ENCODE data around the gene SMARCB1.
A peak's percentile ranks its signal among the peaks of the same experiment; 100 is the strongest.

The SMARCB1 gene

GRCh38 chr22:23825246-23825905 lies 38.6 kb downstream of the SMARCB1 start:
- no peak for ATAC-seq (ENCODE audit: low read depth)
- no peak for TF ChIP-seq CTCF (IDR thresholded peaks at IDR 0.05; ENCODE audit: poor library complexity, severe bottlenecking)
- no peak for DNase-seq (ENCODE audit: low spot score)
- Histone ChIP-seq H3K9me3 (ENCODE audit: severe bottlenecking) (no peaks in the 10 kb centered on the region), H3K27ac (ENCODE audit: poor library complexity, severe bottlenecking) (peak overlapping the region; percentile 23), H3K4me3 (ENCODE audit: severe bottlenecking) (no peak overlapping the region), H3K4me1 (ENCODE audit: insufficient read depth, poor library complexity, severe bottlenecking) (peaks cover 5% of the 10 kb centered on the region), H3K27me3 (ENCODE audit: insufficient read depth, poor library complexity, severe bottlenecking) (no peaks in the 10 kb centered on the region), H3K36me3 (ENCODE audit: low read depth) (peaks cover 64% of the 10 kb centered on the region)

GRCh38 chr22:23826510-23827350 lies 40.0 kb downstream of the SMARCB1 start:
- no peak for DNase-seq (ENCODE audit: low spot score)
- H3K27ac ChIP-seq (ENCODE audit: poor library complexity, severe bottlenecking) = peak overlapping the region; percentile 23
- peaks cover 5% of the 10 kb centered on the region for H3K4me1 ChIP-seq (ENCODE audit: insufficient read depth, poor library complexity, severe bottlenecking)

GRCh38 chr22:23827351-23827995 lies 40.7 kb downstream of the SMARCB1 start:
- no peak overlapping the region for H3K27ac ChIP-seq (ENCODE audit: poor library complexity, severe bottlenecking)
- no peaks in the 10 kb centered on the region for H3K9me3 ChIP-seq (ENCODE audit: severe bottlenecking)
- H3K27me3 ChIP-seq (ENCODE audit: insufficient read depth, poor library complexity, severe bottlenecking) = no peaks in the 10 kb centered on the region
- DNase-seq (ENCODE audit: low spot score) = no peak
- H3K36me3 ChIP-seq (ENCODE audit: low read depth) = peaks cover 58% of the 10 kb centered on the region
- H3K4me1 ChIP-seq (ENCODE audit: insufficient read depth, poor library complexity, severe bottlenecking) = peaks cover 5% of the 10 kb centered on the region
- no peak for ATAC-seq (ENCODE audit: low read depth)
- no peak overlapping the region for H3K4me3 ChIP-seq (ENCODE audit: severe bottlenecking)
- TF ChIP-seq CTCF (IDR thresholded peaks at IDR 0.05; ENCODE audit: poor library complexity, severe bottlenecking) = no peak

More at GRCh38 chr22:23826510-23827350, 40.0 kb downstream of the SMARCB1 start:
- Histone ChIP-seq H3K27me3 (ENCODE audit: insufficient read depth, poor library complexity, severe bottlenecking) (no peaks in the 10 kb centered on the region), H3K9me3 (ENCODE audit: severe bottlenecking) (no peaks in the 10 kb centered on the region), H3K36me3 (ENCODE audit: low read depth) (peaks cover 60% of the 10 kb centered on the region), H3K4me3 (ENCODE audit: severe bottlenecking) (no peak overlapping the region)
- TF ChIP-seq CTCF (IDR thresholded peaks at IDR 0.05; ENCODE audit: poor library complexity, severe bottlenecking) = no peak
- no peak for ATAC-seq (ENCODE audit: low read depth)

GRCh38 chr22:23828800-23829680 lies 42.3 kb downstream of the SMARCB1 start:
- H3K4me3 ChIP-seq (ENCODE audit: severe bottlenecking) = no peak overlapping the region
- DNase-seq (ENCODE audit: low spot score) (no peak), ATAC-seq (ENCODE audit: low read depth) (no peak)
- peaks cover 67% of the 10 kb centered on the region for H3K36me3 ChIP-seq (ENCODE audit: low read depth)
- no peak for TF ChIP-seq CTCF (IDR thresholded peaks at IDR 0.05; ENCODE audit: poor library complexity, severe bottlenecking)
- no peaks in the 10 kb centered on the region for H3K9me3 ChIP-seq (ENCODE audit: severe bottlenecking)
- peaks cover 5% of the 10 kb centered on the region for H3K4me1 ChIP-seq (ENCODE audit: insufficient read depth, poor library complexity, severe bottlenecking)
- no peak overlapping the region for H3K27ac ChIP-seq (ENCODE audit: poor library complexity, severe bottlenecking)
- no peaks in the 10 kb centered on the region for H3K27me3 ChIP-seq (ENCODE audit: insufficient read depth, poor library complexity, severe bottlenecking)

Measured in RWPE2 (cell line).